ENCODE data around the gene TRMT2A.

The TRMT2A gene

GRCh38 chr22:20133930-20134549 is 17.0 kb upstream of the TRMT2A start:
- TF ChIP-seq CTCF (conservative IDR thresholded peaks at IDR 0.05; ENCODE audit: low read depth, low read length): no peak

GRCh38 chr22:20132686-20133246 is 15.7 kb upstream of the TRMT2A start:
- no peak for DNase-seq (ENCODE audit: low read depth)
- no peak for TF ChIP-seq CTCF (conservative IDR thresholded peaks at IDR 0.05; ENCODE audit: low read depth, low read length)

More at GRCh38 chr22:20133930-20134549, 17.0 kb upstream of the TRMT2A start:
- no peak for DNase-seq (ENCODE audit: low read depth)
- H3K4me3 ChIP-seq (ENCODE audit: low read length): no peak overlapping the region

GRCh38 chr22:20131859-20132685 is 15.0 kb upstream of the TRMT2A start:
- TF ChIP-seq CTCF (conservative IDR thresholded peaks at IDR 0.05; ENCODE audit: low read depth, low read length): no peak
- H3K4me3 ChIP-seq (ENCODE audit: low read length): peak overlapping the region; percentile 69
- no peak for DNase-seq (ENCODE audit: low read depth)

More at GRCh38 chr22:20132686-20133246, 15.7 kb upstream of the TRMT2A start:
- H3K4me3 ChIP-seq (ENCODE audit: low read length): peak overlapping the region; percentile 69

- TF ChIP-seq CTCF (conservative IDR thresholded peaks at IDR 0.05; ENCODE audit: low read depth, low read length): no peak
- no peak for DNase-seq (ENCODE audit: low read depth)
- H3K4me3 ChIP-seq (ENCODE audit: low read length): peak within 1 kb of the TSS; percentile 69
Measured at GRCh38 chr22:20131597-20131858, 14.5 kb upstream of the TRMT2A start, which contains the start of gene ZDHHC8. ZDHHC8 (plus strand) TSS chr22:20131804; CDS start chr22:20131948, 144 bp downstream.

- peak overlapping the region; percentile 69 for H3K4me3 ChIP-seq (ENCODE audit: low read length)
- no peak for TF ChIP-seq CTCF (conservative IDR thresholded peaks at IDR 0.05; ENCODE audit: low read depth, low read length)
- no peak for DNase-seq (ENCODE audit: low read depth)
Measured at GRCh38 chr22:20130731-20131596, 13.9 kb upstream of the TRMT2A start.

GRCh38 chr22:20130319-20130718 is 13.3 kb upstream of the TRMT2A start:
- DNase-seq (ENCODE audit: low read depth): no peak
- H3K4me3 ChIP-seq (ENCODE audit: low read length): no peak overlapping the region

More at GRCh38 chr22:20130319-20130718, 13.3 kb upstream of the TRMT2A start:
- TF ChIP-seq CTCF (conservative IDR thresholded peaks at IDR 0.05; ENCODE audit: low read depth, low read length): no peak

Measured in retinal pigment epithelial cell (primary cell).